Smooth muscle cell (in vitro differentiated cells): ENCODE results near the gene PHF8. TPM values are rescaled to one million over a fixed set of nuclear protein-coding genes. Genes with fewer than 3 reads are reported as not detected.

Source experiments
- DNase-seq: peaks from one replicate; lab custom pipeline; 2025; ENCODE audit not compliant: unreplicated experiment; lab: John Stamatoyannopoulos, UW
- H2AFZ ChIP-seq: fragments of 200-600 bp; sonication (generic); 2 replicates; pipeline ENCODE4 v1.6.0; 2016; ENCODE audit warnings: antibody characterized with exemption, low read depth, mild to moderate bottlenecking
- H3F3A ChIP-seq: fragments of 200-600 bp; sonication (generic); 2 replicates; pipeline ENCODE4 v1.6.0; 2017; ENCODE audit warnings: antibody characterized with exemption, low read depth
- H3K27ac ChIP-seq: fragments of 200-600 bp; sonication (generic); 2 replicates; pipeline ENCODE4 v1.5.1; 2016; ENCODE audit warnings: low read depth, mild to moderate bottlenecking
- H3K27me3 ChIP-seq: fragments of 200-600 bp; sonication (generic); 2 replicates; pipeline ENCODE4 v1.6.1; 2016; ENCODE audit warnings: low read depth, mild to moderate bottlenecking
- H3K36me3 ChIP-seq: fragments of 200-600 bp; sonication (generic); 2 replicates; pipeline ENCODE4 v1.5.1; 2016; ENCODE audit warnings: low read depth
- H3K4me1 ChIP-seq: fragments of 200-600 bp; sonication (generic); 2 replicates; pipeline ENCODE4 v1.5.1; 2016; ENCODE audit warnings: low read depth
- H3K4me2 ChIP-seq: fragments of 200-600 bp; sonication (generic); 2 replicates; pipeline ENCODE4 v1.6.0; 2016; ENCODE audit warnings: mild to moderate bottlenecking
- H3K4me3 ChIP-seq: fragments of 200-600 bp; sonication (generic); 2 replicates; pipeline ENCODE4 v1.5.1; 2016; ENCODE audit warnings: mild to moderate bottlenecking
- H3K79me2 ChIP-seq: fragments of 200-600 bp; sonication (generic); 2 replicates; pipeline ENCODE4 v1.6.0; 2016; ENCODE audit warnings: low read depth, mild to moderate bottlenecking
- H3K9ac ChIP-seq: fragments of 200-600 bp; sonication (generic); 2 replicates; pipeline ENCODE4 v1.6.0; 2016; ENCODE audit warnings: low read depth
- H3K9me3 ChIP-seq: fragments of 200-600 bp; sonication (generic); replicated peaks from 2 replicates; pipeline ENCODE4 v1.5.1; 2016; ENCODE audit warnings: low read depth
- H4K20me1 ChIP-seq: fragments of 200-600 bp; sonication (generic); 2 replicates; pipeline ENCODE4 v1.6.0; 2016; ENCODE audit warnings: low read depth
- WGBS: methylation state at CpG from one replicate; pipeline ENCODE4 v1.1.7; 2016; ENCODE audit warnings: low lambda C conversion rate; 5-methylcytosine and 5-hydroxymethylcytosine counted together
- polyA plus RNA-seq: library from polyadenylated mRNA; unstranded; fragments of >200 nt; fragmentation: Nextera tagmentation; extraction: Ambion mirVana; gene quantifications from 2 replicates; pipeline ENCODE4 v1.2.1, GENCODE V29; 2016
- total RNA-seq: library from RNA; depleted of rRNA; stranded (reverse); fragments of >200 nt; gene quantifications from 2 replicates; pipeline ENCODE4 v1.2.3, GENCODE V29; 2014
- TF ChIP-seq, protein P1 (sequence below): fragments of 200-600 bp; sonication (generic); IDR thresholded peaks from 2 replicates; pipeline ENCODE4 v1.5.1; 2017; ENCODE audit warnings: borderline replicate concordance, mild to moderate bottlenecking, antibody characterized with exemption; ENCODE audit not compliant: insufficient read depth, poor library complexity, severe bottlenecking

The PHF8 gene
- total and polyA plus RNA-seq, 2 experiments from 2014 or later, result 9.0 to 10.5 TPM

DNA sequence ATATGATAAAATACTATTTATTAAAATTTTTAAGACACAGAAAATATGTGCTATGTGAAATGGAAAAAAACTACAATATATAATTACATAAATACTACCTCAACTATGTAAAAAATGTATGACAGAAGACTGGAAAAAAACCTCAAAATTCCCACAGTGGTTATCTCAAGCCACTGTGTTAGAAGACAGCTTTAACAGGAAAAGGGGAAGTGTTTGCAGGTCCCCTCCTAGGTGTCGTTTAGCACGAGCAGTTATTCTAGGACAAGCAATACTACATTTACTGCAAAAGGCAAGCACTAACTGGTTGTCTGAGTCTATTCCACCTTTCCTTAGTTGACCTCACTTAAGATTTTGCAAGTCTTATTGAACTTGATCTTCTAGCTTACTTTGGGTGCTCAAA, 44.9 kb upstream of the PHF8 start:
- H2AFZ ChIP-seq, result no peak overlapping the region
- DNase-seq, result no peak
- no peaks in the 10 kb centered on the region for H3K4me1 ChIP-seq
- no peaks in the 10 kb centered on the region for H3F3A ChIP-seq
- TF ChIP-seq, protein P1, sequence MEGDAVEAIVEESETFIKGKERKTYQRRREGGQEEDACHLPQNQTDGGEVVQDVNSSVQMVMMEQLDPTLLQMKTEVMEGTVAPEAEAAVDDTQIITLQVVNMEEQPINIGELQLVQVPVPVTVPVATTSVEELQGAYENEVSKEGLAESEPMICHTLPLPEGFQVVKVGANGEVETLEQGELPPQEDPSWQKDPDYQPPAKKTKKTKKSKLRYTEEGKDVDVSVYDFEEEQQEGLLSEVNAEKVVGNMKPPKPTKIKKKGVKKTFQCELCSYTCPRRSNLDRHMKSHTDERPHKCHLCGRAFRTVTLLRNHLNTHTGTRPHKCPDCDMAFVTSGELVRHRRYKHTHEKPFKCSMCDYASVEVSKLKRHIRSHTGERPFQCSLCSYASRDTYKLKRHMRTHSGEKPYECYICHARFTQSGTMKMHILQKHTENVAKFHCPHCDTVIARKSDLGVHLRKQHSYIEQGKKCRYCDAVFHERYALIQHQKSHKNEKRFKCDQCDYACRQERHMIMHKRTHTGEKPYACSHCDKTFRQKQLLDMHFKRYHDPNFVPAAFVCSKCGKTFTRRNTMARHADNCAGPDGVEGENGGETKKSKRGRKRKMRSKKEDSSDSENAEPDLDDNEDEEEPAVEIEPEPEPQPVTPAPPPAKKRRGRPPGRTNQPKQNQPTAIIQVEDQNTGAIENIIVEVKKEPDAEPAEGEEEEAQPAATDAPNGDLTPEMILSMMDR, result no peak
- H3K36me3 ChIP-seq, result no peaks in the 10 kb centered on the region
- H3K4me2 ChIP-seq, result no peak overlapping the region
- H3K79me2 ChIP-seq, result no peaks in the 10 kb centered on the region
- WGBS, result 82% methylated on average over 2 of the region's 2 CpGs
- H3K9ac ChIP-seq, result no peak overlapping the region
- no peaks in the 10 kb centered on the region for H3K27me3 ChIP-seq
- no peaks in the 10 kb centered on the region for H3K9me3 ChIP-seq
- H4K20me1 ChIP-seq, result no peaks in the 10 kb centered on the region
- H3K4me3 ChIP-seq, result no peak overlapping the region
- no peak overlapping the region for H3K27ac ChIP-seq

DNA sequence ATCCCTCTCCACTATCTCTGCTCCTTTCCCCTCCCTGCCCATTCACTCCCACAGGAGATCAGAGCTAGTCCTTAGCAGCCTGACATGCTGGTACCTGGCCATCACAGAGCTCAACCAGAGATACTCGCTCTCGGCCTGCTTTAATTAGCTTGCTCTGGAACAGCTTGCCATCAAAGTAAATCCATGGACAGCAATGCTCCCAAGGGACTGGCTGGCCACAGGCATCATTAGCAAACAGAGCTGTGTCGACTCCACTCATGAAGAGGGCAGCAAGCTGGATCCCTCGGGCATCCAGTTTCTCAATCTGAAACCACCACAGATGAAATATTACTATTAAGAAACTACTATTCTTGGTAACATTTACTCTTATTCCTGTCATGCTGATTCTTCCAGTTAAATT, 43.4 kb upstream of the PHF8 start:
- H3K27me3 ChIP-seq, result no peaks in the 10 kb centered on the region
- no peaks in the 10 kb centered on the region for H3K9me3 ChIP-seq
- H3K4me3 ChIP-seq, result no peak overlapping the region
- H3K4me1 ChIP-seq, result no peaks in the 10 kb centered on the region
- TF ChIP-seq, protein P1, result no peak
- H3K27ac ChIP-seq, result no peak overlapping the region
- H3K36me3 ChIP-seq, result no peaks in the 10 kb centered on the region
- no peaks in the 10 kb centered on the region for H4K20me1 ChIP-seq
- 80% methylated on average over 4 of the region's 4 CpGs for WGBS
- H3K79me2 ChIP-seq, result no peaks in the 10 kb centered on the region
- no peak for DNase-seq
- H3K9ac ChIP-seq, result no peak overlapping the region
- H3K4me2 ChIP-seq, result no peak overlapping the region
- H2AFZ ChIP-seq, result no peak overlapping the region
- H3F3A ChIP-seq, result no peaks in the 10 kb centered on the region

DNA sequence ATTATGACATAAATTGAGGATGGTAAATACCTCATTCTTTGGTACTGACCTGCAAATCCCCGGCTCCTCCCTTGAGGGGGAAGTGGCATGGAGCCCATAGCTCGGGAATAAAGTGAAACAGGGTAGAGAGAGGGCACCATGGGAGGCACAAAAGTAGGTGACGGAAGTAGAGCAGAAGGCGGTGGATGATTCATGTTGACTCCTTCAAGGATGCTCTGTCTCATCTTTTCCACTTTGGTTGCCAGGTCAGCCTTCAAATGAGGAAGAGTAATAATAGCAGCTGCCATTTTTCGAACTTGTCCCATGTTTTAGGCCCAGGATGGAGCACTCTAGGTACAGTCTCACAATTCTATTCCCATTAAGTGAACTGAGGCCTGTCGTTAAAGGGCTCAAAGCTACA, 41.4 kb upstream of the PHF8 start:
- Histone ChIP-seq H3K4me2 (no peak overlapping the region), H3F3A (no peaks in the 10 kb centered on the region), H3K36me3 (no peaks in the 10 kb centered on the region), H2AFZ (no peak overlapping the region), H3K9me3 (no peaks in the 10 kb centered on the region), H3K27ac (no peak overlapping the region), H3K4me3 (no peak overlapping the region), H3K9ac (no peak overlapping the region), H4K20me1 (no peaks in the 10 kb centered on the region), H3K27me3 (no peaks in the 10 kb centered on the region), H3K4me1 (no peaks in the 10 kb centered on the region), H3K79me2 (no peaks in the 10 kb centered on the region)
- WGBS, result 83% methylated on average over 6 of the region's 6 CpGs
- TF ChIP-seq, protein P1, result no peak
- no peak for DNase-seq

DNA sequence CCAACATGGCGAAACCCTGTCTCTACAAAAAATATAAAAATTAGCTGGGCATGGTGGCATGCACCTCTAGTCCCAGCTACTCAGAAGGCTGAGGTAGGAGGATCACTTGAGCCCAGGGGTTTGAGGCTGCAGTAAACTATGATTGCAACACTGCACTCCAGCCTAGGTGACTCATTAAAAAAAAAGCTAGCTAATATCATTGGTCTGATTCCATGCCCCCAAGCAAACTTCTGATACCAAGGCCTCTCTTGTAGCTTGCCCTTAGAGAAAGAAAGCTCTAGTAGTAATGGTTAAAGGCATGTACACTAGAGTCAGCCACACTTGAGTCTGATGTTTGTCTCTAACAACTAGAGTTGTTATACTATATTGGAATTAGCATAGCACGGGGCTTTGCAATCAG, 32.6 kb upstream of the PHF8 start:
- WGBS, result 75% methylated on average over 2 of the region's 2 CpGs
- H3K36me3 ChIP-seq, result no peaks in the 10 kb centered on the region

More for the DNA sequence above, 32.6 kb upstream of the PHF8 start:
- H3K79me2 ChIP-seq, result no peaks in the 10 kb centered on the region
- H3K9me3 ChIP-seq, result no peaks in the 10 kb centered on the region
- H3K4me1 ChIP-seq, result no peaks in the 10 kb centered on the region
- H3K27ac ChIP-seq, result no peak overlapping the region
- H4K20me1 ChIP-seq, result no peaks in the 10 kb centered on the region
- DNase-seq, result no peak
- H3F3A ChIP-seq, result no peaks in the 10 kb centered on the region
- H2AFZ ChIP-seq, result no peak overlapping the region
- H3K4me3 ChIP-seq, result no peak overlapping the region
- H3K4me2 ChIP-seq, result no peak overlapping the region
- TF ChIP-seq, protein P1, result no peak
- no peaks in the 10 kb centered on the region for H3K27me3 ChIP-seq
- no peak overlapping the region for H3K9ac ChIP-seq
